ENCODE measurements around the gene RBCK1.

Gene RBCK1

DNA sequence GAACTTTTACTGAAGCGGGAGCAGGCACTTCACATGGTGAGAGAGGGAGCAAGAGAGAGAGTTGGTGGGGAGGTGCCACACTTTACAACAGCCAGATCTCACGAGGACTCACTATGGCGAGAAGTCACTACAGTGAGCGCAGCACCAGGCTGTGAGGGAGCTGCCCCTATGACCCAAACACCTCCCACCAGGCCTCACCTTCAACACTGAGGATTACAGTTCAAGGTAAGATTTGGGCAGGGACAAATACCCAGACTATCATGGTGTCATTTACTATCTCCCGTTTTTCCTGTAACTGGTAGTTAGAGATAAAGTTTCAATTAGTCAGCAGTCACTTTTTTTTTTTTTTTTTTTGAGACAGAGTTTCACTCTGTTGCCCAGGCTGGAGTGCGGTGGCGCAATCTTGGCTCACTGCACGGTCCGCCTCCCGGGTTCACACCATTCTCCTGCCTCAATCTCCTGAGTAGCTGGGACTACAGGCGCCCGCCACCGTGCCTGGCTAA is 7.8 kb downstream of the RBCK1 start:
- Histone ChIP-seq H3K4me3 (no peak overlapping the region), H3K36me3 (ENCODE audit: insufficient read depth, low read length) (peaks cover 26% of the 10 kb centered on the region), H3K9me3 (ENCODE audit: low read depth, low read length) (no peaks in the 10 kb centered on the region), H3K27ac (peak overlapping the region; percentile 52; the same call in 1 of the 2 replicates), H3K9ac (ENCODE audit: insufficient read length) (no peak overlapping the region)
- TF ChIP-seq EZH2 (IDR thresholded peaks at IDR 0.05): no peak
- TF ChIP-seq FOXP2 (optimal IDR thresholded peaks at IDR 0.05; ENCODE audit: control extremely low read depth, extremely low read length, insufficient read depth): no peak
- TF ChIP-seq POLR2AphosphoS5 (IDR thresholded peaks at IDR 0.05; ENCODE audit: borderline replicate concordance, low read depth, low read length): no peak
- no peak for DNase-seq (ENCODE audit: low read depth, low spot score)

DNA sequence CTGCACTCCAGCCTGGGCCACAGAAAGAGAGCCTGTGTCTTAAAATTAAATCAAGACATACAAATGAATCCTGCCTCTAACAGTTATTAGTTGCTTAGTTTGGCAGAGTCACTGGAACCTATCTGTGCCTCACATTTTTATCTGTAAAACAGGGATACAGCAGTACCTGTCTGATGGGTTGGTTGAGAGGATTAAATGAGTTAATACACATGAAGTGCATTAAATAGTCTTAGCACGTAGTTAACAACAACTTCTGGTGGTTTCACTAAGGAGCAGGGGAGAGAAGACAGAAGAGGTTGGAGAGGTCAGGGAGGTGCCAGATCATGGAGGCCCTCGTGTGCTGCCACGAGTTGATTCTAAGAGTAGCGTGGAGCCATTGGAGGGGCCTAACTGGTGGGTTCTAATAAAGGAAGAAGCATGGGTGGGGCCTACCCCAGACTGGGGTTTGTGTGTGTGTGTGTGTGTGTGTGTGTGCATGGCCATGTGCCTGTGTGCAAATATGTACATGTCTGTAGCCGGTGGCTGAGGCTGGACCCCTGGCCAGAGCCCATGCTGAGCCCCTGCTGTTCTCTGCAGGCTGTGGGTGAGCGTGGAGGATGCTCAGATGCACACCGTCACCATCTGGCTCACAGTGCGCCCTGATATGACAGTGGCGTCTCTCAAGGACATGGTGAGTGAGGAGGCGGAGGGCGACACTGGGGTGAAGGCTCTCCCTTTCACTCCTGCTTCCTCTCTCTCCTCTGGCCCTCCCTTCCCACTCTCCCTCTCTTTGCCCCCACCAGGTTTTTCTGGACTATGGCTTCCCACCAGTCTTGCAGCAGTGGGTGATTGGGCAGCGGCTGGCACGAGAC is 9.1 kb downstream of the RBCK1 start:
- DNase-seq (ENCODE audit: low read depth, low spot score): no peak
- H3K36me3 ChIP-seq (ENCODE audit: insufficient read depth, low read length): peaks cover 18% of the 10 kb centered on the region

DNA sequence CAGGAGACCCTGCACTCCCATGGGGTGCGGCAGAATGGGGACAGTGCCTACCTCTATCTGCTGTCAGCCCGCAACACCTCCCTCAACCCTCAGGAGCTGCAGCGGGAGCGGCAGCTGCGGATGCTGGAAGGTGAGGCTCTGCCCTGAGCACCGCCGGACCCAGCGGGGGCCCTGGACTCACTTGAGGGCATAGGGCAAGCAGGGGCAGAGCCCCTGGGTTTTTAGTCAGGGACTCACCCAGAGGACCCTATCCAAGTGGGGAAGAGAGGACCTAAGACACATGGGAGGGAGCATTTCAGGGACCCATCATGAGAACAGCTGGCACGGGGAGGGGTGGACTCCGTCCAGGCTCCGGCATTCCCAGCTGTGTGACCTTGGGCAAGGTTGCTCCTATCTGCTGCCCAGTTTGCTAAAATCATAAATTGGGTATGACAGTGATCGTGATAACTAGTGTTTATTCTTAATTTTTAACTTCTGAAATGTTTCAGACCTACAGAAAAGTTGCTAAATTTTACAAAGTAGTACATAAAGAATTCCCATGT is 9.8 kb downstream of the RBCK1 start:
- DNase-seq (ENCODE audit: low read depth, low spot score): no peak
- H3K9ac ChIP-seq (ENCODE audit: insufficient read length): no peak overlapping the region
- no peaks in the 10 kb centered on the region for H3K9me3 ChIP-seq (ENCODE audit: low read depth, low read length)
- peaks cover 11% of the 10 kb centered on the region for H3K36me3 ChIP-seq (ENCODE audit: insufficient read depth, low read length)
- H3K4me3 ChIP-seq: no peak overlapping the region
- TF ChIP-seq EZH2 (IDR thresholded peaks at IDR 0.05) (no peak), POLR2AphosphoS5 (IDR thresholded peaks at IDR 0.05; ENCODE audit: borderline replicate concordance, low read depth, low read length) (no peak), FOXP2 (optimal IDR thresholded peaks at IDR 0.05; ENCODE audit: control extremely low read depth, extremely low read length, insufficient read depth) (no peak)
- H3K27ac ChIP-seq: no peak overlapping the region

More for the DNA sequence above, 9.1 kb downstream of the RBCK1 start:
- no peaks in the 10 kb centered on the region for H3K9me3 ChIP-seq (ENCODE audit: low read depth, low read length)
- H3K9ac ChIP-seq (ENCODE audit: insufficient read length): no peak overlapping the region
- no peak overlapping the region for H3K27ac ChIP-seq
- no peak overlapping the region for H3K4me3 ChIP-seq
- TF ChIP-seq FOXP2 (optimal IDR thresholded peaks at IDR 0.05; ENCODE audit: control extremely low read depth, extremely low read length, insufficient read depth): no peak
- no peak for TF ChIP-seq EZH2 (IDR thresholded peaks at IDR 0.05)
- no peak for TF ChIP-seq POLR2AphosphoS5 (IDR thresholded peaks at IDR 0.05; ENCODE audit: borderline replicate concordance, low read depth, low read length)

DNA sequence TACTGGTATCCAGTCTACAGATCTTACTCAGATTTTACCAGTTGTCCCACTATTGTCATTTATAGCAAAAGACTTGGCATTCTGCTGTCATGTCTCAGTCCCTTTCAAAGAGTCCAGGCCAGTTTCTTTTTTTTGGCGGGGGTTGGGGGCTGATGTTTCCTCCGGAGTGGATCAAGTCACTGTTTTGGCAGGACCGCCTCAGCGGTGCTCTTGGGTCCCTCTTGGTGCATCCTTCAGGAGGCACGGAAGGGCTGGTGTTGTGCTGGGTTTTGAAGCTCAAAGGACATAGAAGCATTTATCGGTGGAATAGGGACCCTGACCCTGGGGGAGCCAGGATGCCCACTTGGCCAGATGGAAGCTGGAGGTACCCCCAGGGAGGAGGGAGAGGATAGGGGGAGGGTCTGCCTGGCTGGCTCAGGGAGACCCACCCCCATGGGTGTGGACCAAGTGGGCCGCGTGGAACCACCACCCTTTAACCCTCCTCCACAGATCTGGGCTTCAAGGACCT is 10.8 kb downstream of the RBCK1 start:
- Histone ChIP-seq H3K9ac (ENCODE audit: insufficient read length) (no peak overlapping the region), H3K27ac (no peak overlapping the region), H3K36me3 (ENCODE audit: insufficient read depth, low read length) (peaks cover 10% of the 10 kb centered on the region; the same call in 1 of the 2 replicates), H3K4me3 (no peak overlapping the region), H3K9me3 (ENCODE audit: low read depth, low read length) (no peaks in the 10 kb centered on the region)
- DNase-seq (ENCODE audit: low read depth, low spot score): no peak
- TF ChIP-seq FOXP2 (optimal IDR thresholded peaks at IDR 0.05; ENCODE audit: control extremely low read depth, extremely low read length, insufficient read depth) (no peak), EZH2 (IDR thresholded peaks at IDR 0.05) (no peak), POLR2AphosphoS5 (IDR thresholded peaks at IDR 0.05; ENCODE audit: borderline replicate concordance, low read depth, low read length) (no peak)

DNA sequence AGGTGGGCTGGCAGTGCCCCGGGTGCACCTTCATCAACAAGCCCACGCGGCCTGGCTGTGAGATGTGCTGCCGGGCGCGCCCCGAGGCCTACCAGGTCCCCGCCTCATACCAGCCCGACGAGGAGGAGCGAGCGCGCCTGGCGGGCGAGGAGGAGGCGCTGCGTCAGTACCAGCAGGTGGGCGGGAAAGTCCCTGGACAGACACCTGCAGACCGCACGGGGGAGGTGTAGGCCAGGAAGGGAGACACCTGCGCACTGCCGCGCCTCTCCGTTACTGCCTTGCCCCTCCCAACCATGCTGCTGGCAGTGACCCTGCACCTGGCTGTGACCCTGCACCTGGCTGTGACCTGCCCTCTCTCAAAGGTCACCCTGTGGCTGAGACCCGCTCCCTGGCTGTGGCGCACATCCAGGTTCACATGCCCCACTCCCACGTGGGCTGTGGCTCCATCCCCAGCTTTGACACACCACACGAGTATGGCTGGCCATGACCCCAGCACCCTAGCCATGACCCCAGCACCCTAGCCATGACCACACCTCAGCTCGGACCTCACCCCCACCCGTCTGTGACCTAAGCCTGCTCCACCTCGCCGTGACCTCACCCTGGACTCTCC is 11.6 kb downstream of the RBCK1 start:
- Histone ChIP-seq H3K36me3 (ENCODE audit: insufficient read depth, low read length) (peaks cover 11% of the 10 kb centered on the region; the same call in 1 of the 2 replicates), H3K9me3 (ENCODE audit: low read depth, low read length) (no peaks in the 10 kb centered on the region), H3K4me3 (no peak overlapping the region), H3K9ac (ENCODE audit: insufficient read length) (no peak overlapping the region), H3K27ac (no peak overlapping the region)
- no peak for DNase-seq (ENCODE audit: low read depth, low spot score)
- no peak for TF ChIP-seq POLR2AphosphoS5 (IDR thresholded peaks at IDR 0.05; ENCODE audit: borderline replicate concordance, low read depth, low read length)
- TF ChIP-seq EZH2 (IDR thresholded peaks at IDR 0.05): no peak
- no peak for TF ChIP-seq FOXP2 (optimal IDR thresholded peaks at IDR 0.05; ENCODE audit: control extremely low read depth, extremely low read length, insufficient read depth)

DNA sequence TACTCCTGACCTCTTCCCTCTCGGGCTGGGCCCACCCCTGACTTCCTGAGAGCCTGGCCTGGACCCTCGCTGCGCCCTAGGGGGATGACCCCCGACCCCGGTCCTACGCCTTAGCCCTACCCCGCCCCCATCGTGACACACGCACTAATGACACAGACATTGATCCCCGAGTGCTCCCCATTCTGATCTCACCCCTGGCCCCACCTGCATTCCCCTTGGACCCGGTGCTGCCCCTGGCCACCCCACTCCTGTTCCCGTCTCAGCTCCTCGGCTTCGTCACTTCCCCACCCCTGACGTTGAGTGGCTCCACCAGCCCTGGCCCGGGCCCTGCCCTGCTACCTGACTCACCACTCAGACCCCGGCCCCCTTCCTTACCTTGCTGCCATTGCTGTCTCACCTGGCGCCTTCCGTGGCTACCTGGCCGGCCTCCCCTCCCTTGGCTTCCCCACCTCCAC is 12.1 kb downstream of the RBCK1 start:
- no peak overlapping the region for H3K4me3 ChIP-seq
- DNase-seq (ENCODE audit: low read depth, low spot score): no peak
- no peak overlapping the region for H3K9ac ChIP-seq (ENCODE audit: insufficient read length)
- no peak overlapping the region for H3K27ac ChIP-seq
- peaks cover 11% of the 10 kb centered on the region; the same call in 1 of the 2 replicates for H3K36me3 ChIP-seq (ENCODE audit: insufficient read depth, low read length)
- H3K9me3 ChIP-seq (ENCODE audit: low read depth, low read length): no peaks in the 10 kb centered on the region
- TF ChIP-seq POLR2AphosphoS5 (IDR thresholded peaks at IDR 0.05; ENCODE audit: borderline replicate concordance, low read depth, low read length): no peak
- no peak for TF ChIP-seq FOXP2 (optimal IDR thresholded peaks at IDR 0.05; ENCODE audit: control extremely low read depth, extremely low read length, insufficient read depth)
- no peak for TF ChIP-seq EZH2 (IDR thresholded peaks at IDR 0.05)

DNA sequence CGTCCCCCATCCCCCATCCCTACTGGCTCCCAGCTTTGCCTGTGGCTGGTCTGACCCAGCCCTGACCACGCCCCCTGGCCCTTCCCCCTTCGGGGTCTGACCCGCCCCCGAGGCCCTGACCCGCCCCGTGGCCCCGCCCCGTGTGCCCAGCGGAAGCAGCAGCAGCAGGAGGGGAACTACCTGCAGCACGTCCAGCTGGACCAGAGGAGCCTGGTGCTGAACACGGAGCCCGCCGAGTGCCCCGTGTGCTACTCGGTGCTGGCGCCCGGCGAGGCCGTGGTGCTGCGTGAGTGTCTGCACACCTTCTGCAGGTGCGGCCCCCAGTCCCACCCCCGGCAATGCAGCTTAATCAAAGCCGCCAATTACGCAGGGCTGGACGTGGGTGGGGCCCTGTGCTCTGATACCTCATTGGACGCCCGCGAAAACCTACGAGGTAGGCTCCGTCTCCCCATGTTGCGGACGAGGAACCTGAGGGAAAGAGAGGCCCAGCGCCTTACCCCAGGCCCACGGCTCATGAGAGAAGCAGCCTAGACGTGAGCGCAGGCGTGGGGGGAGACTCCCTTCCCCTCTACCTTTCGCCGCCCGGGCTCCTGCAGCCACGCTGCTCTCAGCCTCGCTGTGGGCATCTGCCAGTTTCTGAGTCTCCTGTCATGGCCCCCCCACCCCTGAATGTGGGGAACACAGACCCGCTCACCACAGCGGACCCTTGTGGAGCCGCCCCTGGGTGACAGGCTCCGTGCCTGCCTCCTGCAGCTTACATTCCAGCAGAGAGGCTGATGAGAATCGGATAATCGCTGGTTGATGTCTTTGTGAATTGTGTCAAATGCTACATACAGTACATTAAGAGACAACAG is 12.8 kb downstream of the RBCK1 start:
- no peak overlapping the region for H3K4me3 ChIP-seq
- DNase-seq (ENCODE audit: low read depth, low spot score): no peak
- H3K27ac ChIP-seq: no peak overlapping the region
- no peaks in the 10 kb centered on the region for H3K9me3 ChIP-seq (ENCODE audit: low read depth, low read length)
- no peak overlapping the region for H3K9ac ChIP-seq (ENCODE audit: insufficient read length)
- TF ChIP-seq EZH2 (IDR thresholded peaks at IDR 0.05): no peak
- TF ChIP-seq POLR2AphosphoS5 (IDR thresholded peaks at IDR 0.05; ENCODE audit: borderline replicate concordance, low read depth, low read length): no peak
- no peak for TF ChIP-seq FOXP2 (optimal IDR thresholded peaks at IDR 0.05; ENCODE audit: control extremely low read depth, extremely low read length, insufficient read depth)
- H3K36me3 ChIP-seq (ENCODE audit: insufficient read depth, low read length): peaks cover 11% of the 10 kb centered on the region; the same call in 1 of the 2 replicates

Data from SK-N-MC (cell line).